NCI-H1436 treated with DMSO at 0.1 percent for 48 hours (cell line): ENCODE measurements around the gene BRCA1.
A peak's percentile ranks its signal among the peaks of the same experiment; 100 is the strongest.
"Not testable (repeated sequence)": the region's sequence is repeated elsewhere in the genome, so short reads cannot be mapped to it uniquely, and the experiment has no call there.

Experiments used
- DNase-seq: peaks from one replicate; lab custom pipeline; 2025; lab: John Stamatoyannopoulos, UW

Gene BRCA1

DNA sequence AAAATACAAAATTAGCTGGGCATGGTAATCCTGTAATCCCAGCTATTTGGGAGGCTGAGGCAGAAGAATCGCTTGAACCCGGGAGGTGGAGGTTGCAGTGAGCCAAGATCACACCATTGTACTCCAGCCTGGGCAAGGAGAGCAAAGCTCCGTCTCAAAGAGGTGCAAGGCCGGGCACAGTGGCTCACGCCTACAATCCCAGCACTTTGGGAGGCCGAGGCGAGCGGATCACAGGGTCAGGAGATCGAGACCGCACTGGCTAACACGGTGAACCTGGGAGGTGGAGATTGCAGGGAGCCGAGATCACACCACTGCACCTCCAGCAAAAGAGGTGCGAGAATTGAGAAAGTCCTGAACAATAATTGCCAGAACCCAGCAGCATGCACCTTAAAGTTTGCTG lies 124.3 kb downstream of the BRCA1 start:
- not testable (repeated sequence) for DNase-seq

DNA sequence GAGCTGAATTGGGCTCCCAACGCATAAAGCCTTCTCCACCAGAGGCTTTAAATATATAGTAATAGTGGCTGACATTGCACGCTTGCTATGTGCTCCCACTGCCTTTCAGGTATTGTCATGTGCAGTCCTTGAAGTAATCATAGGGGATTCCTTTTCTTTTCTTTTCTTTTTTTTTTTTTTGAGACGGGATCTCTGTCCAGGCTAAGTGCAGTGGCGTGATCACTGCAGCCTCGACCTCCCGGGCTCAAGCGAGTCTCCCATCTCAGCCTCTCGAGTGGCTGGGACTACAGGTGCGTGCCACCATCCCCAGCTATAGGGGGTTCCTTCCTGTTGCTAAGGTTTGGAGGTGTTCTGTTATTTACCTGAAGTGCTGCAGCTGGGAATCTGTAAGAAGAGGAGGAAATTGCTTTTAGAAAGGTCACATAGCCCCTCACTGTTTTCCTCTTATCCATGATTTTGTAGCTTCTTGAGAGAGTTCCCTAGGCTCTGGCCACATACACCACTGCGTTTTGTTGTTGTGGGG lies 126.1 kb downstream of the BRCA1 start:
- DNase-seq: no peak

DNA sequence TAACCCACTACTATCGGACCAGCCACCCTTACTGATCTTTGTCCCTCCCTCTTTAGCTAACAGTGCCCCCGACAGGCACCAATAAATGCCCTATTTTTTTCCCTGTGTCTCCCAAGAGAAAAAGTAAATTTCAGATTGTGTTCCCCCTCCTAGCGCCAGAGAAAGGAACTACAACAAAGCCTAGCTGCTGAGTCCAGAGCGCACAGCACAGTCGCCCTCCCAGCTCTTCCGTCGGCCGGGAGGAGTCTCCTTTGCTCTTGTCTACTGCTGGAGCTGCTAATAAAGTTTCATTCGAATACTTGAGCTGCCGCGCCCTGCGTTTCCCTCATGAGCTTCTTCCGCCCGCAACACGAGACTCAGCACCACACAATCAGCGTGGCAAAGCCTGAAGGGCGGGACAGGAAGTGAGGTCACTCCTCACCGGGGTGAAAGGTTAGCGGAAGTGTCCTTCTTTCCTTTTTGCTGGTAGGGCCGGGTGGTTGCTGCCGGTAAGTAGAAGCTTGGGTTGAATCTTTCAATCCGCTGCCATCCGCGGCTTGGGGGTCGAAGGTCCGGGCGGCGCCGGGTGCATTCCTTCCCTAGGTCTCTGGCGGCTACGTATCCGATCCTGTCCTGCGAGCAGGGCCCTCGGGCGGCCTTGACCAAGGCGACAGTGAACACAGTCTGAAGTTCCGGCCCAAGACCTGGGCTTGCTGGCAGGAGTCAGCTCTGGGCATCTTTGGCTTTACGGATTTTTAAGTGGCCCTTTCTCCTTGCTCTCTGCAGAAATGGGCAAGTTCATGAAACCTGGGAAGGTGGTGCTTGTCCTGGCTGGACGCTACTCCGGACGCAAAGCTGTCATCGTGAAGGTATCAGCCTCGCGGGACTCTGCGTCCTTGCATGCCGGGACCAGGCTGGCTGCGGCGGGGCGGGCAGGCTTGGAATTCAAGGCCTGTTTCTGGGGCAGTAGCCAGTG lies 126.9 kb downstream of the BRCA1 start, which contains the start of gene RPL27:
Gene RPL27 (plus strand): TSS at position 436 of the 955 bp plus-strand sequence. CDS start 332 bp downstream, at position 768.
- peak; percentile 100 for DNase-seq

DNA sequence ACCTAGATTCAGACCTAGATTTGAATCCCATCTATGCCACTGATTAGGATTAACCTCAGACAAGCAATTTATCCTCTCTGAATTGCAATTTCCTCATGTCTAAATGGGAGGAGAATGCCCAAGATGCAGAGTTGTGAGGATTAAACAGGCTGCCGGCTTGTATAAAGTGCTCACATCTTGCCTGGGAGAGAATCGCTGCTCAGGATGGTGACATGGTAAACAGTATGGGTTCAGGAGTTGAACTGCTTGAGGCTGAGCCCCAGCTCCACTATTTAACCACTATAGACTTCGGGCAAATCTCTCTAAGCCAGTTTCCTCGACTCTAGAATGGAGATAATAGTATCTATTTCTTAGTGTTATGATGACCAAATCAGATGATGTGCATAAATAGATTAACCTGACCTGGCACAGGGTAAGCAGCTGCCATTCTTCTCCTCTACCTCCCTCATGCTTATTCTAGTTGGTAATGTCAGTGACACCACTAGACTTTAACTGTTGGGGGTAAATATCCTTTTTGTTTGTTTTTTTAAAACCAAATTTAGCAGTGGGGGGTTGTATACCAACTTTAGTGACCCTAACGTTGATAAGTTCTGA lies 127.7 kb downstream of the BRCA1 start:
- DNase-seq: no peak
